ENCODE measurements around the gene AGAP2. TPM values are rescaled to one million over a fixed set of nuclear protein-coding genes. Genes with fewer than 3 reads are reported as not detected.

AGAP2 gene
- total RNA-seq, 1 experiment from 2014 or later, result 2.0 TPM

DNA sequence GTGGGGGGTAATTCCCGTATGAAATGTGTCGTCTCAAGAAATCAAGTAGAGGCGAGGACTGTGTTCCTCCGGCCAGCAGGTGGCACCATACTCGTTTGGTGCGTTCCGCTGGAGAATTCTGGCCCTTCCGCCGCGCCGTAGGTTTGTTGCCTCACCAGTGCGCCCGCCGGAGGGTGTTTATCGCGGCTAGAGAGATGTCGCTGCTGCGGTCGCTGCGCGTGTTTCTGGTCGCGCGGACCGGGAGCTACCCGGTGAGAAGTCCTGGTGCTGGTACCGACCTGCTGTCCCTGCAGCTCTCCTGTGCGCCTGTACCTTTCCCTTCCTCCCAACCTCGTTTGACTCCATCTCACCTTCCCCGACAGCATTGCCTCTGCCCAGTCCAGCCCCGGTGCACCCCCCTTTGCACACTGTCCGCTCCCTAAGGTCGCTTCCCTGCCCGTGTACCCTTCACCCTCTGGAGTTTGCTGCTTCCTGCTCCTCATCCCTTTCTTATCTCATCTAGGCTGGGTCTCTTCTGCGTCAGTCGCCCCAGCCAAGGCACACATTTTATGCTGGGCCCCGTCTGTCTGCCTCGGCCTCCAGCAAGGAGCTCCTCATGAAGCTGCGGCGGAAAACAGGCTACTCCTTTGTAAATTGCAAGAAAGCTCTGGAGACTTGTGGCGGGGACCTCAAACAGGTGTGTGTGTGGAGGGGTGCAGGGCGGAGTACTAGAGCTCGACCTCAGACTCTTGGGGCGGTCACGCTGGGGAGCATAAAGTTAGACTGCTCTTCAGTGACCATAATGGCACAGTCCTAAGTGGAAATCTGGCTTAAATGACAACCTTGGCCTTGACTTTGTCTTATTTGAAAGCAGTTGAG is 44.3 kb upstream of the AGAP2 start, which contains the start of gene TSFM (continued):
- TF ChIP-seq, protein P1, sequence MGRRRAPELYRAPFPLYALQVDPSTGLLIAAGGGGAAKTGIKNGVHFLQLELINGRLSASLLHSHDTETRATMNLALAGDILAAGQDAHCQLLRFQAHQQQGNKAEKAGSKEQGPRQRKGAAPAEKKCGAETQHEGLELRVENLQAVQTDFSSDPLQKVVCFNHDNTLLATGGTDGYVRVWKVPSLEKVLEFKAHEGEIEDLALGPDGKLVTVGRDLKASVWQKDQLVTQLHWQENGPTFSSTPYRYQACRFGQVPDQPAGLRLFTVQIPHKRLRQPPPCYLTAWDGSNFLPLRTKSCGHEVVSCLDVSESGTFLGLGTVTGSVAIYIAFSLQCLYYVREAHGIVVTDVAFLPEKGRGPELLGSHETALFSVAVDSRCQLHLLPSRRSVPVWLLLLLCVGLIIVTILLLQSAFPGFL (CRISPR knock-in tag; IDR thresholded peaks at IDR 0.05; ENCODE audit: borderline replicate concordance), result 0 out of 2 replicates have a peak, but pooled peaks have one; percentile 24
- no peak for TF ChIP-seq ZNF423 (CRISPR knock-in tag; IDR thresholded peaks at IDR 0.05)
- no peak for TF ChIP-seq GTF2I (CRISPR knock-in tag; conservative IDR thresholded peaks at IDR 0.05)
- TF ChIP-seq SMAD3 (CRISPR knock-in tag; IDR thresholded peaks at IDR 0.05; ENCODE audit: borderline replicate concordance), result no peak
- no peak for TF ChIP-seq CBFB (CRISPR knock-in tag; IDR thresholded peaks at IDR 0.05; ENCODE audit: low read depth)
- peak; percentile 86 for TF ChIP-seq TEAD1 (CRISPR knock-in tag; IDR thresholded peaks at IDR 0.05)
- TF ChIP-seq NR3C1 (CRISPR knock-in tag; conservative IDR thresholded peaks at IDR 0.05; ENCODE audit: low read depth), result no peak
- TF ChIP-seq CREM (CRISPR knock-in tag; IDR thresholded peaks at IDR 0.05), result peak; percentile 88; the same call in 1 of the 2 replicates
- TF ChIP-seq, protein P2, sequence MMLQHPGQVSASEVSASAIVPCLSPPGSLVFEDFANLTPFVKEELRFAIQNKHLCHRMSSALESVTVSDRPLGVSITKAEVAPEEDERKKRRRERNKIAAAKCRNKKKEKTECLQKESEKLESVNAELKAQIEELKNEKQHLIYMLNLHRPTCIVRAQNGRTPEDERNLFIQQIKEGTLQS (CRISPR knock-in tag; conservative IDR thresholded peaks at IDR 0.05), result peak; percentile 80; the same call in 1 of the 2 replicates
- 0 out of 2 replicates have a peak, but pooled peaks have one; percentile 46 for TF ChIP-seq TEAD4 (CRISPR knock-in tag; IDR thresholded peaks at IDR 0.05)
- no peak for TF ChIP-seq NR1H2 (CRISPR knock-in tag; IDR thresholded peaks at IDR 0.05)
- TF ChIP-seq, protein P3, sequence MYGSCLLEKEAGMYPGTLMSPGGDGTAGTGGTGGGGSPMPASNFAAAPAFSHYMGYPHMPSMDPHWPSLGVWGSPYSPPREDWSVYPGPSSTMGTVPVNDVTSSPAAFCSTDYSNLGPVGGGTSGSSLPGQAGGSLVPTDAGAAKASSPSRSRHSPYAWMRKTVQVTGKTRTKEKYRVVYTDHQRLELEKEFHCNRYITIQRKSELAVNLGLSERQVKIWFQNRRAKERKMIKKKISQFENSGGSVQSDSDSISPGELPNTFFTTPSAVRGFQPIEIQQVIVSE (CRISPR knock-in tag; IDR thresholded peaks at IDR 0.05; ENCODE audit: borderline replicate concordance), result no peak
- TF ChIP-seq FOXP1 (CRISPR knock-in tag; IDR thresholded peaks at IDR 0.05; ENCODE audit: borderline replicate concordance), result peak; percentile 81

DNA sequence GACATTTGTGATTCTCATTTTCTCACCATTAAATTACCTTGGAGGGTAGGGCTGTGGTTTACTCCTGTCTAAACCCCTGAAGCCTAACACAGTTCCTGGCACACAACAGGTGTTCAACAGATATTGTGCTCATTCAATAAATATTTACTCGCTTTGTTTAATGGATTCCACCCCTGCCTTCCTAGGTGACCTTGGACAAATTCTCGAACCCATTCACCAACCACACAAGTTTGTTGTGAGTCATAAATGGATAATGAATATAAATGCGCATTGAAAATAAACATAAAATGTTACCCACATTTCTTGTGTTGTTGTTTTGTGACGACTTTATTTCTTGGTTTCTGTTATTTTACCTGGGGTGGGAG is 43.7 kb upstream of the AGAP2 start:
- CTCF ChIA-PET, result interaction anchor here (1.0 to 2.8 kb wide), 5 partner anchors 18 to 119 kb away, joined by 3 to 17 read pairs (median 3); no protein-coding TSS in a partner anchor
- no peaks in the 10 kb centered on the region for H3K27me3 Mint-ChIP-seq (ENCODE audit: low read depth)
- POLR2A ChIA-PET, result interaction anchor here (0.9 kb wide), 1 partner anchor 55 kb away, joined by 4 read pairs; no protein-coding TSS in a partner anchor
- peaks cover 4% of the 10 kb centered on the region; the same call in 1 of the 2 replicates for H3K4me1 Mint-ChIP-seq
- peaks cover 22% of the 10 kb centered on the region for H3K36me3 Mint-ChIP-seq
- peak overlapping the region; percentile 100 for H3K4me3 Mint-ChIP-seq
- no peak overlapping the region for H3K27ac Mint-ChIP-seq
- H3K9me3 Mint-ChIP-seq, result no peaks in the 10 kb centered on the region
- DNase-seq (ENCODE audit: low spot score), result no peak
- no peak for ATAC-seq
- TF ChIP-seq CREM (CRISPR knock-in tag; IDR thresholded peaks at IDR 0.05), result no peak
- TF ChIP-seq, protein P4, sequence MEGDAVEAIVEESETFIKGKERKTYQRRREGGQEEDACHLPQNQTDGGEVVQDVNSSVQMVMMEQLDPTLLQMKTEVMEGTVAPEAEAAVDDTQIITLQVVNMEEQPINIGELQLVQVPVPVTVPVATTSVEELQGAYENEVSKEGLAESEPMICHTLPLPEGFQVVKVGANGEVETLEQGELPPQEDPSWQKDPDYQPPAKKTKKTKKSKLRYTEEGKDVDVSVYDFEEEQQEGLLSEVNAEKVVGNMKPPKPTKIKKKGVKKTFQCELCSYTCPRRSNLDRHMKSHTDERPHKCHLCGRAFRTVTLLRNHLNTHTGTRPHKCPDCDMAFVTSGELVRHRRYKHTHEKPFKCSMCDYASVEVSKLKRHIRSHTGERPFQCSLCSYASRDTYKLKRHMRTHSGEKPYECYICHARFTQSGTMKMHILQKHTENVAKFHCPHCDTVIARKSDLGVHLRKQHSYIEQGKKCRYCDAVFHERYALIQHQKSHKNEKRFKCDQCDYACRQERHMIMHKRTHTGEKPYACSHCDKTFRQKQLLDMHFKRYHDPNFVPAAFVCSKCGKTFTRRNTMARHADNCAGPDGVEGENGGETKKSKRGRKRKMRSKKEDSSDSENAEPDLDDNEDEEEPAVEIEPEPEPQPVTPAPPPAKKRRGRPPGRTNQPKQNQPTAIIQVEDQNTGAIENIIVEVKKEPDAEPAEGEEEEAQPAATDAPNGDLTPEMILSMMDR (IDR thresholded peaks at IDR 0.05), result no peak
- TF ChIP-seq TCF7 (CRISPR knock-in tag; IDR thresholded peaks at IDR 0.05; ENCODE audit: low read depth), result no peak
- TF ChIP-seq, protein P5, sequence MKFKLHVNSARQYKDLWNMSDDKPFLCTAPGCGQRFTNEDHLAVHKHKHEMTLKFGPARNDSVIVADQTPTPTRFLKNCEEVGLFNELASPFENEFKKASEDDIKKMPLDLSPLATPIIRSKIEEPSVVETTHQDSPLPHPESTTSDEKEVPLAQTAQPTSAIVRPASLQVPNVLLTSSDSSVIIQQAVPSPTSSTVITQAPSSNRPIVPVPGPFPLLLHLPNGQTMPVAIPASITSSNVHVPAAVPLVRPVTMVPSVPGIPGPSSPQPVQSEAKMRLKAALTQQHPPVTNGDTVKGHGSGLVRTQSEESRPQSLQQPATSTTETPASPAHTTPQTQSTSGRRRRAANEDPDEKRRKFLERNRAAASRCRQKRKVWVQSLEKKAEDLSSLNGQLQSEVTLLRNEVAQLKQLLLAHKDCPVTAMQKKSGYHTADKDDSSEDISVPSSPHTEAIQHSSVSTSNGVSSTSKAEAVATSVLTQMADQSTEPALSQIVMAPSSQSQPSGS (CRISPR knock-in tag; IDR thresholded peaks at IDR 0.05; ENCODE audit: borderline replicate concordance, low read depth), result no peak
- TF ChIP-seq, protein P6, sequence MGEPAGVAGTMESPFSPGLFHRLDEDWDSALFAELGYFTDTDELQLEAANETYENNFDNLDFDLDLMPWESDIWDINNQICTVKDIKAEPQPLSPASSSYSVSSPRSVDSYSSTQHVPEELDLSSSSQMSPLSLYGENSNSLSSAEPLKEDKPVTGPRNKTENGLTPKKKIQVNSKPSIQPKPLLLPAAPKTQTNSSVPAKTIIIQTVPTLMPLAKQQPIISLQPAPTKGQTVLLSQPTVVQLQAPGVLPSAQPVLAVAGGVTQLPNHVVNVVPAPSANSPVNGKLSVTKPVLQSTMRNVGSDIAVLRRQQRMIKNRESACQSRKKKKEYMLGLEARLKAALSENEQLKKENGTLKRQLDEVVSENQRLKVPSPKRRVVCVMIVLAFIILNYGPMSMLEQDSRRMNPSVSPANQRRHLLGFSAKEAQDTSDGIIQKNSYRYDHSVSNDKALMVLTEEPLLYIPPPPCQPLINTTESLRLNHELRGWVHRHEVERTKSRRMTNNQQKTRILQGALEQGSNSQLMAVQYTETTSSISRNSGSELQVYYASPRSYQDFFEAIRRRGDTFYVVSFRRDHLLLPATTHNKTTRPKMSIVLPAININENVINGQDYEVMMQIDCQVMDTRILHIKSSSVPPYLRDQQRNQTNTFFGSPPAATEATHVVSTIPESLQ (CRISPR knock-in tag; IDR thresholded peaks at IDR 0.05), result no peak
- no peak for TF ChIP-seq NR1H2 (CRISPR knock-in tag; IDR thresholded peaks at IDR 0.05)
- TF ChIP-seq JAZF1 (CRISPR knock-in tag; IDR thresholded peaks at IDR 0.05), result no peak
- no peak for TF ChIP-seq ZNF671 (CRISPR knock-in tag; IDR thresholded peaks at IDR 0.05)
- TF ChIP-seq, protein P7, sequence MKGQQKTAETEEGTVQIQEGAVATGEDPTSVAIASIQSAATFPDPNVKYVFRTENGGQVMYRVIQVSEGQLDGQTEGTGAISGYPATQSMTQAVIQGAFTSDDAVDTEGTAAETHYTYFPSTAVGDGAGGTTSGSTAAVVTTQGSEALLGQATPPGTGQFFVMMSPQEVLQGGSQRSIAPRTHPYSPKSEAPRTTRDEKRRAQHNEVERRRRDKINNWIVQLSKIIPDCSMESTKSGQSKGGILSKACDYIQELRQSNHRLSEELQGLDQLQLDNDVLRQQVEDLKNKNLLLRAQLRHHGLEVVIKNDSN (CRISPR knock-in tag; IDR thresholded peaks at IDR 0.05), result no peak
- no peak for TF ChIP-seq ZNF396 (CRISPR knock-in tag; IDR thresholded peaks at IDR 0.05; ENCODE audit: borderline replicate concordance)
- no peak for TF ChIP-seq NFYB (CRISPR knock-in tag; conservative IDR thresholded peaks at IDR 0.05; ENCODE audit: low read depth)
- TF ChIP-seq, protein P8, sequence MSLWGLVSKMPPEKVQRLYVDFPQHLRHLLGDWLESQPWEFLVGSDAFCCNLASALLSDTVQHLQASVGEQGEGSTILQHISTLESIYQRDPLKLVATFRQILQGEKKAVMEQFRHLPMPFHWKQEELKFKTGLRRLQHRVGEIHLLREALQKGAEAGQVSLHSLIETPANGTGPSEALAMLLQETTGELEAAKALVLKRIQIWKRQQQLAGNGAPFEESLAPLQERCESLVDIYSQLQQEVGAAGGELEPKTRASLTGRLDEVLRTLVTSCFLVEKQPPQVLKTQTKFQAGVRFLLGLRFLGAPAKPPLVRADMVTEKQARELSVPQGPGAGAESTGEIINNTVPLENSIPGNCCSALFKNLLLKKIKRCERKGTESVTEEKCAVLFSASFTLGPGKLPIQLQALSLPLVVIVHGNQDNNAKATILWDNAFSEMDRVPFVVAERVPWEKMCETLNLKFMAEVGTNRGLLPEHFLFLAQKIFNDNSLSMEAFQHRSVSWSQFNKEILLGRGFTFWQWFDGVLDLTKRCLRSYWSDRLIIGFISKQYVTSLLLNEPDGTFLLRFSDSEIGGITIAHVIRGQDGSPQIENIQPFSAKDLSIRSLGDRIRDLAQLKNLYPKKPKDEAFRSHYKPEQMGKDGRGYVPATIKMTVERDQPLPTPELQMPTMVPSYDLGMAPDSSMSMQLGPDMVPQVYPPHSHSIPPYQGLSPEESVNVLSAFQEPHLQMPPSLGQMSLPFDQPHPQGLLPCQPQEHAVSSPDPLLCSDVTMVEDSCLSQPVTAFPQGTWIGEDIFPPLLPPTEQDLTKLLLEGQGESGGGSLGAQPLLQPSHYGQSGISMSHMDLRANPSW (CRISPR knock-in tag; conservative IDR thresholded peaks at IDR 0.05; ENCODE audit: low read depth), result no peak
- no peak for TF ChIP-seq GRHL2 (CRISPR knock-in tag; IDR thresholded peaks at IDR 0.05; ENCODE audit: insufficient replicate concordance, severe bottlenecking)
